Left ventricle myocardium inferior (tissue), 1 donor: Measurements from ENCODE around the gene SEC14L1. TPM values are rescaled to one million over a fixed set of nuclear protein-coding genes. Genes with fewer than 3 reads are reported as not detected.
A peak's percentile ranks its signal among the peaks of the same experiment; 100 is the strongest.

Experiments used
- DNase-seq: peaks from one replicate; pipeline ENCODE4 v3.0.0-alpha.2; 2020
- H3K27ac ChIP-seq: fragments of 200-600 bp; replicated peaks from 2 replicates; pipeline ENCODE4 v1.8.0; 2021
- H3K27me3 ChIP-seq: fragments of 200-600 bp; 2 replicates; pipeline ENCODE4 v1.8.0; 2021; ENCODE audit warnings: low read depth
- H3K36me3 ChIP-seq: fragments of 200-600 bp; 2 replicates; pipeline ENCODE4 v1.8.0; 2021
- H3K4me1 ChIP-seq: fragments of 200-600 bp; 2 replicates; pipeline ENCODE4 v1.8.0; 2021
- H3K4me3 ChIP-seq: fragments of 200-600 bp; 2 replicates; pipeline ENCODE4 v1.8.0; 2021; ENCODE audit warnings: mild to moderate bottlenecking, moderate library complexity
- H3K9me3 ChIP-seq: fragments of 200-600 bp; replicated peaks from 2 replicates; pipeline ENCODE4 v1.8.0; 2021
- intact Hi-C: fragments of 100-400 bp; cut with micrococcal nuclease; formaldehyde crosslinking; loops from one replicate; pipeline ENCODE4 v1.11.0; 2022
- total RNA-seq: library from RNA; stranded (reverse); fragmentation: NEBNext Ultra II Directional; extraction: Animal tissue kit (Norgen Biotek cat#: 25700); gene quantifications from one replicate; pipeline ENCODE4 v1.2.1, GENCODE V29; 2021
- TF ChIP-seq, protein P1 (sequence below): fragments of 200-600 bp; IDR thresholded peaks from 2 replicates; pipeline ENCODE4 v1.8.0; 2021; ENCODE audit warnings: antibody characterized with exemption, mild to moderate bottlenecking, borderline replicate concordance
- donor health status: DM: no; HTN: yes; CAD: no; lungs with severe emphysema.

The SEC14L1 gene
- total RNA-seq, 1 donor from 2014 or later: 55.5 TPM

- intact Hi-C loops: loop anchor here (10.0 kb wide), 1 partner anchor 113 kb away; no protein-coding TSS in a partner anchor
- Histone ChIP-seq H3K9me3 (no peaks in the 10 kb centered on the region), H3K36me3 (peaks cover 97% of the 10 kb centered on the region), H3K27me3 (no peaks in the 10 kb centered on the region), H3K4me3 (peak overlapping the region; percentile 1), H3K27ac (peak overlapping the region; percentile 64), H3K4me1 (peaks cover 96% of the 10 kb centered on the region)
- no peak for DNase-seq
- TF ChIP-seq, protein P1, sequence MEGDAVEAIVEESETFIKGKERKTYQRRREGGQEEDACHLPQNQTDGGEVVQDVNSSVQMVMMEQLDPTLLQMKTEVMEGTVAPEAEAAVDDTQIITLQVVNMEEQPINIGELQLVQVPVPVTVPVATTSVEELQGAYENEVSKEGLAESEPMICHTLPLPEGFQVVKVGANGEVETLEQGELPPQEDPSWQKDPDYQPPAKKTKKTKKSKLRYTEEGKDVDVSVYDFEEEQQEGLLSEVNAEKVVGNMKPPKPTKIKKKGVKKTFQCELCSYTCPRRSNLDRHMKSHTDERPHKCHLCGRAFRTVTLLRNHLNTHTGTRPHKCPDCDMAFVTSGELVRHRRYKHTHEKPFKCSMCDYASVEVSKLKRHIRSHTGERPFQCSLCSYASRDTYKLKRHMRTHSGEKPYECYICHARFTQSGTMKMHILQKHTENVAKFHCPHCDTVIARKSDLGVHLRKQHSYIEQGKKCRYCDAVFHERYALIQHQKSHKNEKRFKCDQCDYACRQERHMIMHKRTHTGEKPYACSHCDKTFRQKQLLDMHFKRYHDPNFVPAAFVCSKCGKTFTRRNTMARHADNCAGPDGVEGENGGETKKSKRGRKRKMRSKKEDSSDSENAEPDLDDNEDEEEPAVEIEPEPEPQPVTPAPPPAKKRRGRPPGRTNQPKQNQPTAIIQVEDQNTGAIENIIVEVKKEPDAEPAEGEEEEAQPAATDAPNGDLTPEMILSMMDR: no peak
Measured at GRCh38 chr17:77207689-77208216, 67.0 kb downstream of the SEC14L1 start.

DNA sequence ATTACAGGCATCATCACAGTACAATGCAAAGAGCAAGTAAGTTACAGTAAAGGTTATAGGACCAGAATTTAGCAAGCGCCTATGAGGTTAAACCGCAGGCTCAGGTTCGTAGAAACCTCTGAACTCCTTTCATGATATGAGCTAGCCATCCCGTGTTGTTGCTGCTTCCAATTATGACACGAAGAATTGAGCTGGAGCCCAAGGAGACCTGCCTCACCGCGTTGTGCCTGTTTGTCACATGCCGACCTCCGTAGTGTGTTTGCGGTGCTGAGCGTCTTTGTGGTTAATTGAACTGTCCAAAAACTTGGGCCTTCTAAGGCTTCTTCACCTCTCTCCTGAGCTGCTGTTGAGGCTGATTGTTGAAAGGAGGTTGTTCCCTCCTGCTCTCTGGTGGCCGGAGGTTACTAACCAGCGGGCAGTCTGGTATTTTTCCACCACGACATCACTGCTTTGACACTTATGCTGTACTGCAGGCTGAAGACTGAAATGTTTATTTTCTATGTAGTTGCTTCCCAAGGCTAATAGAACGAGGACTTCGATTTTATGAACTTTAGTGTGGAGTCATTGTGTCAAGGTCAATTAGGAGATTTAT, 67.5 kb downstream of the SEC14L1 start:
- peaks cover 98% of the 10 kb centered on the region for H3K36me3 ChIP-seq
- H3K27me3 ChIP-seq: no peaks in the 10 kb centered on the region
- no peak for DNase-seq
- H3K4me3 ChIP-seq: peak overlapping the region; percentile 1
- peaks cover 97% of the 10 kb centered on the region for H3K4me1 ChIP-seq
- no peaks in the 10 kb centered on the region for H3K9me3 ChIP-seq
- intact Hi-C loops: loop anchor here (10.0 kb wide), 1 partner anchor 114 kb away; no protein-coding TSS in a partner anchor
- H3K27ac ChIP-seq: peak overlapping the region; percentile 64
- TF ChIP-seq, protein P1: peak; percentile 51

DNA sequence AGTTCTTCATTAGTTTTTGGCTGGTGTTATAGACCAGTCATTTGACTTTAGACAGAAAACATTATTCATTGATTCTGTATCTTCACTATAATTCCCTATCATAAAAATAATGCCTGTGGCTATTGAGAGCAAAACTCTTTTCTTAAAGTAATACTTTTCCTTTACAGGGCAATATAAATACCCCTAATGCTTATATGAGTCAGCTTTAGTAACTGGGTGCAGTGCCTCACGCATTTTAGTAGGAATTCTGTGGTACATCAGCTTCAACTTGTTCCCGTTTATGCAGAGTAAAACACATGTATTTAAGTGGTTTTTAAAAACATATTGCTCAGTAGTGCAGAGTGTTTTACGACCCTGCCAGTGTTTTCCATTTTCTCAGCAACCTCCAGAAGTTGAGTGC, 68.1 kb downstream of the SEC14L1 start:
- intact Hi-C loops: loop anchor here (10.0 kb wide), 1 partner anchor 114 kb away; no protein-coding TSS in a partner anchor
- TF ChIP-seq, protein P1: no peak
- Histone ChIP-seq H3K9me3 (no peaks in the 10 kb centered on the region), H3K27me3 (no peaks in the 10 kb centered on the region), H3K4me1 (peaks cover 97% of the 10 kb centered on the region), H3K4me3 (no peak overlapping the region), H3K36me3 (peaks cover 98% of the 10 kb centered on the region), H3K27ac (peak overlapping the region; percentile 64)
- no peak for DNase-seq

DNA sequence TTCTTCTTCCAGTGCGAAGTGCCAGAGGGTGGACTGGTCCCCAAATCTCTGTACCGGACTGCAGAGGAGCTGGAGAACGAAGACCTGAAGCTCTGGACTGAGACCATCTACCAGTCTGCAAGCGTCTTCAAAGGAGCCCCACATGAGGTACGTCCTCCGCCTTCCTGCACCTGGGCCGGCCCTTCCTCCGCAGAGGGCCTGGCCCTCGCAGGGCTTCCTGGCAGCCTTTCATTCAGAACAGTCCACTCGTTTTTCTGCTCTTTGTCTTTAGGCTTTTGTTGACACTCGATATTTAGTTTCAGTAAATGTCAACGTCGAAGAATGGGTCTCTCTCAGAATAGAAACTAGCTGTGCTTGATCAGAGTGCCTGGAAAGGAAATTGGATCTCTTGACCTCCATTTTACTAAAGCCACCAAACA, 68.6 kb downstream of the SEC14L1 start:
- Histone ChIP-seq H3K9me3 (no peaks in the 10 kb centered on the region), H3K27ac (peak overlapping the region; percentile 64), H3K4me3 (no peak overlapping the region), H3K27me3 (no peaks in the 10 kb centered on the region), H3K36me3 (peaks cover 98% of the 10 kb centered on the region), H3K4me1 (peaks cover 98% of the 10 kb centered on the region)
- intact Hi-C loops: loop anchor here (10.0 kb wide), 1 partner anchor 115 kb away; no protein-coding TSS in a partner anchor
- TF ChIP-seq, protein P1: no peak
- no peak for DNase-seq

DNA sequence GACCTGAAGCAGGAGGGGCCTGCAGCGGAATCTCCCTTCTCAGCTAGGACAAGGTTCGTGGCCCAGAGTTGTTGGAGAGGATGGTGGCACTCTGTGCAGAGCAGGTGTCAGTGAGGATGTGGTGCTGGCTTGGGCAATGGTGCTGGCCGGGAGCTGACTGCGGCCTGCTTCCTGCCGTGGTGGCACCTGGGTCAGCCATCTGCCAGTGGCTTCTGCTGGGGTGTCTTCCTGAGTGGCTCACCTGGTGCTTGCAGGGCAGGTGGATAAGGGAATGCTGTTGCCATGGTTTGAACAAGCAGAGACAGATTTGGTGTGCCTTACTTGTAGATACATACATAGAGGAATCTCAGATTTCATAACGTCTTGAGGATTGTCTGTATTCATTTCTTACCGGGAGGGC, 69.6 kb downstream of the SEC14L1 start:
- Histone ChIP-seq H3K27me3 (no peaks in the 10 kb centered on the region), H3K4me1 (peaks cover 98% of the 10 kb centered on the region), H3K27ac (peak overlapping the region; percentile 64), H3K36me3 (peaks cover 98% of the 10 kb centered on the region), H3K4me3 (no peak overlapping the region), H3K9me3 (no peaks in the 10 kb centered on the region)
- TF ChIP-seq, protein P1: no peak
- intact Hi-C loops: no loop called here
- no peak for DNase-seq
